ENCODE results near the gene PRR22.

The PRR22 gene

GRCh38 chr19:5814123-5814851 is 29.7 kb upstream of the PRR22 start:
- DNase-seq (ENCODE audit: low spot score), result no peak

DNA sequence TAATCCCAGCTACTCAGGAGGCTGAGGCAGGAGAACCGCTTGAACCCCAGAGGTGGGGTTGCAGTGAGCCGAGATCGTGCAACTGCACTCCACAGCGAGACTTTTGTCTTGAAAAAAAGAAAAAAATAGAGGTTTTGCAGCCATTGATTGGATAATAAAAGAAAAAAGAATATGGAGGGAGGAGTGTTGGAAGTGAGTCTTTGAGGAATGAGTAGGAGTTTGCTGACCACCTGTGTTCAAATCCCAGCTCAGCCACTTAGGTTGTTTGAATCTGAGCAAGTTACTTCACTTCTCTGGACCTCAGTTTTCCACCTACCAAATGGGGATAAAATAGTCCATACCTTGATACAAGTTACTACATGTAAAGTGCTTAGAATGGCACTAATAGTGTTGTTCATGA is 26.6 kb upstream of the PRR22 start:
- DNase-seq (ENCODE audit: low spot score), result no peak

DNA sequence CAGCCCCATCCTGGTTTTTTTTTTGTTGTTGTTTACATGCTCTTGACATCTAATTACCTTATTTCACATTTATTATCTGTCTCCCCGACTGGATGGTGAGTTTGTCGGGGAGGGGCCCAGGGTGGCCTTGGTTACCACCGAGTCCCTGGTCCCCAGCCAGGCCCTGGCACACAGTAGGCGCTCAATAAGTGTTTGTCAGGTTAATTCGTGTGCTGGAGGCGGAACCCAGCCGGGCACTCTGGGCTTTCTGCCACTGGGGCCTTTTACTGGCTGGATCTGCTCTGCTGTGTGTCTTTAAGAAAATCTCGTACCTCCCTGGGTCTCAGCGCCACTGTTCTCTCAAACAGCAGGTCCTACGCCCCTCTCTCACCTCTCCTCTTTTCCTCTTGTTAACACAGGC is 24.9 kb upstream of the PRR22 start:
- no peak for DNase-seq (ENCODE audit: low spot score)

GRCh38 chr19:5809053-5809452 is 24.5 kb upstream of the PRR22 start:
- DNase-seq (ENCODE audit: low spot score), result no peak

DNA sequence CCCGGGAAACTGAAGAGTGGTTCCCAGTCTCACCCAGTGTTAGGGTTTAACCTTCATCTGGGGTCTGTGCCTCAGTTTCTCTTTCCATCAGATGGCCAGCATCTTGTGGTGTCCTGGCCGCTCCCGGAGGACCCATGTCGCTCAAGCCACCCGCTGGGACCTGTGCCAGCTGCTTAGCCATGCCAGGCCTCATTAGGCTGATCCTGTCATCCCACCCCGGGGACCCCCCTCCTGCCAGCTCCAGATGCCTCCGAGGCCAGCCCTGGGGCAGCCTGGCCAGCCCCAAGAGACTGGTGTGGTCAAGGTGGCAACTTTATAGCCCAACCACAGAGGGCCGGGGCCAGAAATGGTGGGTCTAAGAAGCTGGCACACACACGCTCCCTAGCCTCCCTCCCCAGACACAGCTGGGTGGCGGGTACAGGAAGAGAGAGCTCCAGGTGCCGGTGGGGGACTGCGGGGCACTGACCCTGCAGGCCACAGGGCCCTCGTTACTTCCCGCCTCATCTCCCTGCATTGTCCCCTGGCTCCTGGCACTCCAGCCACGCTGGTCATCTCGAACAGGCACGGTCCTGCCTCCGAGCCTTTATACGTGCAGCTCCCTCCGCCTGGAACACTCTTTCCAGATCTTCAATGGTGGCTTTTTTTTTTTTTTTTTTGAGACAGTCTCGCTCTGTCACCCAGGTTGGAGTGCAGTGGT is 23.7 kb upstream of the PRR22 start:
- no peak for DNase-seq (ENCODE audit: low spot score)

GRCh38 chr19:5806905-5807304 is 22.4 kb upstream of the PRR22 start:
- DNase-seq (ENCODE audit: low spot score), result no peak

GRCh38 chr19:5806133-5806489 is 21.6 kb upstream of the PRR22 start:
- no peak for DNase-seq (ENCODE audit: low spot score)

GRCh38 chr19:5805462-5806132 is 21.1 kb upstream of the PRR22 start:
- peak; percentile 63 for DNase-seq (ENCODE audit: low spot score)

DNA sequence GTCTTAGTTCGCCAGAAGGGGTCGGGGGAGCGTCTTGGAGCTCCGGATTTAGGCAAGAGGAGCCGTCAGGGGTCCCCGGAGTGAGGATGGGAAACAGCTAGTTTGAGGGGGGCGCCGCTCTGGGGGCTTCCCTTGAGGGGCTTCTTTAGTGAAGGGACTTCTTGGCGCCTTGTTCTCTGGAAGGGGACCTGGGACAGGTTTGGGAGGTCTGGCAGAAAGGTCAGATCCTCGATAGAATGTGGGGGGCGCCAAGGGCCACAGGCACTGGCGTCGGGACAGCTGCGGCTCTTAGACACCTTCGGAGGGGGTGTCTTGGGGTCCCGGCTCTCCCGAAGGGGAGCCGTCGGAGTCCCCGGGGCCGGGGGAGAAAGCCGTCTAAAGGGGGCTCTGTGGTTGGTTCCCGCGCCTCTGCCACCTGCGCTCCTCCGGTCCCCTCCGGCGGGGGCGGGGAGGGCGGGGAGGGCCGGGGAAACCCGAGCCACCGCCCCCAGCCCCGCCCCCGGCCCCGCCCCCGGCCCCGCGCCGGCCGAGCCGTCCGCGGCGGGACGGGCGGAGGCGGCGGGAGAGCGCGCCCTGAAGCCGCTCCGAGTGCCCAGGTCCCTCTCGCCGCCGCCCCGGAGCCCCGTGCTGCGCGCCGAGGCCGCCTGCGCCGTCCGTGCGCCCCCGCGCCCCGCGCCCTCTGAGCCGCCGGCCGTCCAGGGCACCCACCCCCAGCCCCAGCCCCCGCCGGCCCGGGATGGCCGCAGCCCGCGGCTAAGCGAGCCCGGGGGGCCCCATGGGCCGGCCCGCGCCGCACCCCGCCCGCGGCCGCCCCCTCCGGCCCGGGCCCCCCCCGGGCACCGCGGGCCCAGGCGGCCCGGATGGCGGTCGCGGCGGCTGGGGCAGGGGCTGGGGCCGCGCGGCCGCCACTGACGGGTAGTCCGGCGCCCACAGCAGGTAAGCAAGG is 20.2 kb upstream of the PRR22 start, which contains the start of gene NRTN:
Gene NRTN (plus strand): TSS at position 552 of the 946 bp plus-strand sequence. CDS start 19,099 bp downstream, outside the sequence.
- no peak for DNase-seq (ENCODE audit: low spot score)

- DNase-seq (ENCODE audit: low spot score), result peak; percentile 77
Measured at GRCh38 chr19:5803752-5804515, 19.4 kb upstream of the PRR22 start.

- DNase-seq (ENCODE audit: low spot score), result no peak
Measured at GRCh38 chr19:5803441-5803751, 18.9 kb upstream of the PRR22 start.

DNA sequence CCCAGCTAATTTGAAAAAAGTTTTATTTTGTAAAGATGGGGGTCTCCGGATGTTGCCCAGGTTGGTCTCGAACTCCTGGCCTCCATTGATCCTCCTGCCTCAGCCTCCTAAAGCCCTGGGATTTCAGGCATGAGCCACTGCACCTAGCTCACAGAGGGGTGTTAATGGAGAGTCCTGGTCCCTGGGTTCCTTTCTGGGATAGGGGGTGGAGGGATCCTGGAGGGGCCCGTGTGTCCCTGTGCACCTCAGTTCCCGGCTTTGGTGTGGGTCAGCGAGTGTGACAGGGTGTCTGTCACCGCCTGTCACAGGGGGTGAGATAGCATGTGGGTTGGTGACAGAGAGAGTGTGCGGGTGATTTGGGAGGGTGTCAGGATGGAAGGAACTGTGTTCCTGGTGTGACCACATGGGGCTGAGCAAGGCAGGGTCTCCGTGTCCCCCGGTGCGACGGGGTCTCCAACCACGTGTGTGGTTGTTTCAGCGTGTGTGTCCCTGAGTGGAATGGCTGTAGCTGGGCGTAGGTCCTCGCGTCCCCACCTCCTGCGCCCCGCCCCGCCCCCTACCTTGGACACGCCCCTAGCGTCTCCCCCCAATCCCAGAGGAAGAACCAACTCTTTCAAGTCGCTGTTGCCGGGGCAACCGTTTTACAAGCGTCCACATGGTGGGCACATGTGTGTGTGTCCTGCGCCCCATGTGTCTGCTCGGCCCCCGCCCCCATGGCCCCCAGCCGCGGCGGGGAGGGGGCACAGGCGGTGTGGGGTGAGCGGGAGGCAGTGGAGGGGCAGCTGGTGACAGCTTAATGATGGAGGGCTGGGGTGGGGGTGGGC is 17.5 kb upstream of the PRR22 start:
- no peak for DNase-seq (ENCODE audit: low spot score)

- no peak for DNase-seq (ENCODE audit: low spot score)
Measured at GRCh38 chr19:5800361-5801270, 16.1 kb upstream of the PRR22 start.

DNA sequence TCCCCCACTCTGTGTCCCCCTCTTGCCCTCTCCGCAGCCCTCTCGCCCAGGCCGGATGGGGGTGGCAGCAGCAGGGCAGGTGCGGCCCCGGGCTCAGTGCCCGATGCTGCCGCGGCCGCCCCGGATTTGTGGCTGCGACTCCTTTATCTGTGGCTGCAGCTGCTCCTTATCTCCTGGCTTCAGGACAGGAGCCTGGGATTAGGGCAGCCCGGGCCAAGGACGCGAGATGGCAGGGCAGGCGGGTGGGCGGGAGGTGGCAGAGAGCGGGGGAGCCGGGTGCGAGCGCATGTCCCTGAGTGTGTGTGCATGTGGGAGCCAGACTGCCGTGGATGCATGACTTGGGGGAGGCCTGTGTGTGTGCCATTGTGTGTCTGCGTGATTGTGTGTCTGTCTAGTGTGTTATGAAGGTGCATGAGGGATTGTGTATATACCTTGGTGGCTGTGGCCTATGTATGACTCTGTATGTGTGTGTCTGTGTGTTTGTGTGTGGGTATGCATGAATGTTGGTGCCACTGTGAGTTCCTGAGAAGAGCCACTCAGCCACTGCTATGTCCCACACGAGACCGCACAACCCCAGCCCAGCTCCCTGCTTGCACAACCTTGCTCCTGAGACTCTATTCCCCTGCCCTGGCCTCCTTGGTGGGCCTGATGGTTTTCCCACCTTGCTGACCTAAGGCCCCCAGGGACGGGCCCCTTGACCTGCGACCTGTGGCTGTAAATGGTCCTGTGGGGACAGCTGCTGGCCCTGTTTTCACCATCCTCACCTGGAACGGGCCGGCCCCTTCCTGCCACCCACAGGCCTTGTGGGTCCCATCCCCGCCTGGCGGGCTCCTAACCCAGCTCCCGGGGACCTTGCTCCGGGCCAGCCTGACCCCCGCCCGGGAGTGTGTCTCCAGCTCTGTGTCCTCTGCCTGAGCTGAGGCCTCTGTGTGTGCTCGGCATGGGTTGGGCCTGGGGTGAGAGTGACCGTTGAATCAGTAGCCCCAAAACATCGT is 15.0 kb upstream of the PRR22 start:
- no peak for DNase-seq (ENCODE audit: low spot score)

- DNase-seq (ENCODE audit: low spot score), result no peak
Measured at GRCh38 chr19:5798244-5798643, 13.7 kb upstream of the PRR22 start.

DNA sequence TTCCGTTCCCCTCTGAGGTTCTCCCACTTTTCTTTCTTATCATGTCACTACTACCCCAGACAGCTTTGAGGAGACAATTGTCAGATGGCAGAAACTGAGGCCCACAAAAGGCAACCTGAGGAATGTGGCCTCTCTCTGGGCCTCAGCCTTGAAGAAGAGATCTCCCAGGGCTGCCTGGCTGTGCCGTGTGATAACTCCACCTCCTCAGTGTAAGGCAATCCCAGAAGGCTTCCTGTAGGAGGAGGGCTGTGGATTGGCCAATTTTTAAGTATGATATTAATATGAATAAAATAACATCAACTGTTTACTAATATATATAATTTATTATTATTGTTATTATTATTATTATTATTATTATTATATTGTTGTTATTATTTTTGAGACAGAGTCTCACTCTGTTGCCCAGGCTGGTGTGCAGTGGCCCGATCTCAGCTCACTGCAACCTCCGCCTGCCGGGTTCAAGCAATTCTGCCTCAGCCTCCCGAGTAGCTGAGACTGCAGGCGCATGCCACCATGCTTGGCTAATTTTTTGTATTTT is 10.9 kb upstream of the PRR22 start:
- DNase-seq (ENCODE audit: low spot score), result no peak

DNA sequence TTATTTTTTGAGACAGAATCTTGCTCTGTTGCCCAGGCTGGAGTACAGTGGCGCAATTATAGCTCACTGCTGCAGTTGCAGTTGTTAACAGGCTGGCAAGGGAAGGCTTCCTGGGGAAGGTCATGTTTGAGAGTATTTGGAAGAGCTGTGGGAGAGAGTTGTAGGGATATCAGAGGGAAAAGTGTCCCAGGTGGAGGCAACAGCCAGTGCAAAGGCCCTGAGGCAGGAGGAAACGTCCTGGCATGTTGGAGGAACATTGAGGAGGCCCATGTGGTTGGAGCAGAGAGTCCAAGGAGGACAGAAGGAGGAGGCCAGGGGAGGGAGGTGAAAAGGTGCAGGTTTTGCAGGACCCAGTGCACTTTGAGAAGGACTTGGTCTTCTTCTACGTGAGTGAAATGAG is 8.6 kb upstream of the PRR22 start:
- DNase-seq (ENCODE audit: low spot score), result no peak

GRCh38 chr19:5792224-5792623 is 7.7 kb upstream of the PRR22 start:
- no peak for DNase-seq (ENCODE audit: low spot score)

Data from SW480 (cell line).